ENCODE data around the gene DBI.

DBI gene

DNA sequence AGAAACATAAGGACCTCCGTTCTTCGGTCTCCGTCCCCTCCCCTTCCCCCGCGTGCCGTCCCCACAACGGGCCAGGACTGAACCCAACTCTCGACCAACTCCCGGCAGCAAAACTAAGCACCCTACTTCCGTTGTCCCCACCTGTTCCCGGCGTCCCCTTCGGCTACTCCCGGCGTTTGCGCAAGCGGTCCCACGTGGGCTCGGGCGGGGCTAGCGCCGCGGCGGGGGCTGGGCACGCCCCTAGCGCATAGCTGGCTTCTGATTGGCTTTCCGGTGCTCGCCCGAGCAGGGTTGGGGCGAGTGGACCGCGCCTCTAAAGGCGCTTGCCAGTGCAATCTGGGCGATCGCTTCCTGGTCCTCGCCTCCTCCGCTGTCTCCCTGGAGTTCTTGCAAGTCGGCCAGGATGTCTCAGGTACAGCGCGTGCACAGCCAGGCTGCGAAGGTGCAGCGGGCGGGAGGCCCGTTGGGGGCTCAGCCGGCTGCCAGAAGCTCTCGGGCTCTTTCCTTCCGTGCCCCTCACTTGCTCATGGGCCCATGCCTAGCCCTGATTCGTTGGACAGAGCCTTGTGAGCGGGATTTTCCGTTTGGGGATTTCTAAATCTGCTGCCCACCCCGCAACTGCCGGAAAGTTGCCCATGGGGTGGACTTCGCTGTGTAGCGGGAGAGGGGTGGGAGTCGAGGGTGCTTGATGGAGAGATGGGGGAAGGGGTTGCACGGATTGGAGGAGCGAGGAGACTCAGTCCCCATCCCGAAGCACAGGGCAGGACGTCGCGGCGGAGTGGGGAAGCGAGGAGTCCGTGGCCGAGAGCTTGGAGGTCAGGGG lies at the start of gene DBI, which contains the start of gene C2orf76:
Gene DBI (plus strand): TSS at position 329 of the 823 bp plus-strand sequence. CDS start 75 bp downstream, at position 404.
Gene C2orf76 (minus strand): TSS at position 186 of the 823 bp plus-strand sequence. CDS start 26,875 bp downstream, outside the sequence.
- TF ChIP-seq, protein P1, sequence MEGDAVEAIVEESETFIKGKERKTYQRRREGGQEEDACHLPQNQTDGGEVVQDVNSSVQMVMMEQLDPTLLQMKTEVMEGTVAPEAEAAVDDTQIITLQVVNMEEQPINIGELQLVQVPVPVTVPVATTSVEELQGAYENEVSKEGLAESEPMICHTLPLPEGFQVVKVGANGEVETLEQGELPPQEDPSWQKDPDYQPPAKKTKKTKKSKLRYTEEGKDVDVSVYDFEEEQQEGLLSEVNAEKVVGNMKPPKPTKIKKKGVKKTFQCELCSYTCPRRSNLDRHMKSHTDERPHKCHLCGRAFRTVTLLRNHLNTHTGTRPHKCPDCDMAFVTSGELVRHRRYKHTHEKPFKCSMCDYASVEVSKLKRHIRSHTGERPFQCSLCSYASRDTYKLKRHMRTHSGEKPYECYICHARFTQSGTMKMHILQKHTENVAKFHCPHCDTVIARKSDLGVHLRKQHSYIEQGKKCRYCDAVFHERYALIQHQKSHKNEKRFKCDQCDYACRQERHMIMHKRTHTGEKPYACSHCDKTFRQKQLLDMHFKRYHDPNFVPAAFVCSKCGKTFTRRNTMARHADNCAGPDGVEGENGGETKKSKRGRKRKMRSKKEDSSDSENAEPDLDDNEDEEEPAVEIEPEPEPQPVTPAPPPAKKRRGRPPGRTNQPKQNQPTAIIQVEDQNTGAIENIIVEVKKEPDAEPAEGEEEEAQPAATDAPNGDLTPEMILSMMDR (IDR thresholded peaks at IDR 0.05; ENCODE audit: extremely low read depth, insufficient read depth, missing control alignments): no peak
- in situ Hi-C loops (cut with MboI; ENCODE audit: low pct_unique_long_range_greater_than_20kb, low sequenced_read_pairs, unreplicated experiment): no loop called here
- DNase-seq (ENCODE audit: low spot score): peak; percentile 96

DNA sequence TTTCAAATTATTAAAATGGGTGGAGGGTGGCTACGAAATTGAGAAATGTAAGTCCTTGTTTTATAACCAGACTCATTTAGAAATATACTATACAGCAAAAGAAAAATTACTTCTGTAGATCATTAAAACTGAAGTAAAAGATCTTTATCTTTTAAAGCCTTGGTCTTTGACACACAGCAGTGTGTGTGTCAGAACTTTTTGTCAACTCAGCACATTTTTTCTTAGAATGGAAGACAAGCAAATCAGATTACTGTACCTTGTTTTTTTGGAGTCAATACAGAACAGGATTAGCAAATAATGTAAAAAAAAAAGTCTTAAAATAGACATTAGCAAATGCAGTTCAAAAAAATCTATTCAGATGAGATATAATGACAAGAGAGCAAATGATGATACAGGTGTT lies 49.2 kb upstream of the DBI start:
- DNase-seq (ENCODE audit: low spot score): no peak
- in situ Hi-C loops (cut with MboI; ENCODE audit: low pct_unique_long_range_greater_than_20kb, low sequenced_read_pairs, unreplicated experiment): no loop called here
- TF ChIP-seq, protein P1 (IDR thresholded peaks at IDR 0.05; ENCODE audit: extremely low read depth, insufficient read depth, missing control alignments): no peak

DNA sequence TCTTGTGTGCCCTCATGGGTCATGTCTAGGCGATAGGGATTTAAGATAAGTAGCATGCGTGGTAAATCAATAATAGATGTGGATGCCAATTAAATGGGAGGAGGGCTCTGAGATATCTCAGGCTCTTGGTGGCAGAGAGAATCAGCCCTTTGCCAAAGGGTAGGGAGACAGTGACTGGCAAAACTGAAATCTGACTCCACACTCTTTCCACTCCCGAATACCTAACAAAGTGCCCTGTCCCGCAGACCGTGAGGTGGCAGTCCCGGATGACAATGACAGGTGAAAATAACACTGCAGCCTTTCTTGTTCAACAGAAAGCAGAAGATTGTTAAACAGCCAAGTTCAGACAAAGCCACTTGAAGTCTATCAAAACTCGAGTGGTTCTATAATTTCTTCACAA lies 47.2 kb upstream of the DBI start:
- TF ChIP-seq, protein P1 (IDR thresholded peaks at IDR 0.05; ENCODE audit: extremely low read depth, insufficient read depth, missing control alignments): no peak
- no peak for DNase-seq (ENCODE audit: low spot score)
- in situ Hi-C loops (cut with MboI; ENCODE audit: low pct_unique_long_range_greater_than_20kb, low sequenced_read_pairs, unreplicated experiment): no loop called here

DNA sequence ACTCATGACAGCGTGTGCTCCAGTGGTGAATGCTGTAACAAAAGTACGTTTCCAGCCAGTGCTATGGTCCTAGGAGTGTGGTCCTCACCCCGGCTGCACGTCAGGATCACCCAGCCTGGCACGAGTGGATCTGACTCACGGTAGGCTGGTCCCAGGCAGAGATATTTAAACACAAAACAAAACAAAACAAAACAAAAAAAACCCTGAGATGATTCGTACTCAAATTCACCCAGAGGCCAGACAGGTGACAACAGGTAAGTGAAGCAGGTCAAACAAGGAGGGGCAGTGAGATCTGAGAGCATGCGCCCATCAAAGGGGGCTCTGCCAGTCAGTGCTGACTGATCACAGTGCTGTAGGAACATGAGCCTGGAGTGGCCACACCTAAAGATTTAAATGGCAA lies 43.3 kb upstream of the DBI start:
- DNase-seq (ENCODE audit: low spot score): no peak
- in situ Hi-C loops (cut with MboI; ENCODE audit: low pct_unique_long_range_greater_than_20kb, low sequenced_read_pairs, unreplicated experiment): no loop called here
- TF ChIP-seq, protein P1 (IDR thresholded peaks at IDR 0.05; ENCODE audit: extremely low read depth, insufficient read depth, missing control alignments): no peak

DNA sequence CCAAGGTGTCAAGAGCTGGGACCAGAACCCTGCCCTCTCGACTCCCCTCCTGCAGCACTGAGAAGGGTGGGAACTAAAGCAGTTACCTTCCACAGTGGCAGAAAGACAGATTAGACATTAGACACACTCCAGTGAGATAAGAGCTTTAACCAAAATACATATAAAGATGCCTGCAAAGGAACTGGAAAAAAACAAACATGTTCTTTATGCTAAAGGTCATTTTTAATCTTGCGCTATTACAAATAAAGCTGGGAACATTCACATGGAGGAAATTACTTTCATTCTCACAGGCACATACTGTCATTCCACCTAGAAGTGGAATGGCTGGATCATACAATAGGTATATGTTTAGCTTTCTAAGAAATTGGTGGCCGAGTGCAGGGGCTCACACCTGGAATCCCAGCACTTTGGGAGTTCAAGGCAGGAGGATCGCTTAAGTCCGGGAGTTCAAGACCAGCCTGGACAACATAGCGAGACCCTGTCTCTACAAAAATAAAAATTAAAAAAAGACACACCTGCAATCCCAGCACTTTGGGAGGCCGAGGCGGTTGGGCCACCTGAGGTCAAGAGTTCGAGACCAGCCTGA lies 42.0 kb upstream of the DBI start:
- in situ Hi-C loops (cut with MboI; ENCODE audit: low pct_unique_long_range_greater_than_20kb, low sequenced_read_pairs, unreplicated experiment): no loop called here
- DNase-seq (ENCODE audit: low spot score): no peak
- TF ChIP-seq, protein P1 (IDR thresholded peaks at IDR 0.05; ENCODE audit: extremely low read depth, insufficient read depth, missing control alignments): no peak

DNA sequence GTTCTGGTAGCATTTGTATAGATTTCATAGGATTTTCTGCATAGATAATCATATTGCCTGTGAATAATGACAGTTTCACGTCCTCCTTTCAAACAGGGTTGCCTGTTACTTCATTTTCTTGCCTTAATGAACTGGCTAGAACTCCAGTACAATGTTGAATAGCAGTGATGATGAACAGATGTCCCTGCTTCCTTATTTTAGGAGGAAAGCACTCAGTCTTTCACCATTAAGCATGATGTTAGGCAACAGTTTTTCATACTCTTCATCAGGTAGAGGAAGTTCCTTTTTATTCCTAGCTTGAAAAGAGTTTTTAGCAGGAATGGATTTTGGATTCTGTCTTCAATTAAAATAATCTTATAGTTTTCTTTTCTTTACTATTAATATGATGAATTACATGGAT lies 39.8 kb upstream of the DBI start:
- TF ChIP-seq, protein P1 (IDR thresholded peaks at IDR 0.05; ENCODE audit: extremely low read depth, insufficient read depth, missing control alignments): no peak
- in situ Hi-C loops (cut with MboI; ENCODE audit: low pct_unique_long_range_greater_than_20kb, low sequenced_read_pairs, unreplicated experiment): no loop called here
- DNase-seq (ENCODE audit: low spot score): no peak

Data from GM13977 (cell line).